ES-I3 (cell line): ENCODE measurements around the gene MPL.
A peak's percentile ranks its signal among the peaks of the same experiment; 100 is the strongest.

Experiments
- H3K36me3 ChIP-seq: 2 replicates; pipeline ENCODE4 v1.6.1; 2013; ENCODE audit warnings: mild to moderate bottlenecking, low read length, control low read depth, moderate library complexity; ENCODE audit not compliant: insufficient read depth
- H3K4me1 ChIP-seq: 2 replicates; pipeline ENCODE4 v1.6.1; 2013; ENCODE audit warnings: mild to moderate bottlenecking, control low read depth, low read length; ENCODE audit not compliant: insufficient read depth
- H3K9ac ChIP-seq: 2 replicates; pipeline ENCODE4 v1.6.1; 2013; ENCODE audit warnings: low read depth, mild to moderate bottlenecking, low read length, moderate library complexity
- H3K9me3 ChIP-seq: 2 replicates; pipeline ENCODE4 v1.6.1; 2013; ENCODE audit warnings: mild to moderate bottlenecking, low read length, moderate library complexity; ENCODE audit not compliant: control insufficient read depth, insufficient read depth

The MPL gene

GRCh38 chr1:43337588-43337987 lies at the start of gene MPL:
TSS of gene MPL (plus strand) at chr1:43337818. CDS start at chr1:43337849, 31 bp downstream.
- no peaks in the 10 kb centered on the region for H3K4me1 ChIP-seq
- H3K36me3 ChIP-seq = no peaks in the 10 kb centered on the region
- no peaks in the 10 kb centered on the region for H3K9me3 ChIP-seq
- no peak within 1 kb of the TSS for H3K9ac ChIP-seq

GRCh38 chr1:43288058-43288784 lies 49.4 kb upstream of the MPL start:
- Histone ChIP-seq H3K9ac (no peak overlapping the region), H3K9me3 (no peaks in the 10 kb centered on the region), H3K4me1 (peaks cover 9% of the 10 kb centered on the region), H3K36me3 (no peaks in the 10 kb centered on the region)

GRCh38 chr1:43288785-43289706 lies 48.6 kb upstream of the MPL start:
- no peak overlapping the region for H3K9ac ChIP-seq
- H3K4me1 ChIP-seq = peaks cover 11% of the 10 kb centered on the region
- H3K9me3 ChIP-seq = no peaks in the 10 kb centered on the region
- H3K36me3 ChIP-seq = no peaks in the 10 kb centered on the region

- Histone ChIP-seq H3K4me1 (peaks cover 30% of the 10 kb centered on the region), H3K9me3 (no peaks in the 10 kb centered on the region), H3K9ac (no peak overlapping the region), H3K36me3 (no peaks in the 10 kb centered on the region)
Observed at GRCh38 chr1:43292216-43292615, 45.4 kb upstream of the MPL start.

- no peaks in the 10 kb centered on the region for H3K36me3 ChIP-seq
- peaks cover 33% of the 10 kb centered on the region for H3K4me1 ChIP-seq
- H3K9me3 ChIP-seq = no peaks in the 10 kb centered on the region
- no peak overlapping the region for H3K9ac ChIP-seq
Observed at GRCh38 chr1:43292679-43293078, 44.9 kb upstream of the MPL start.

GRCh38 chr1:43293176-43293575 lies 44.4 kb upstream of the MPL start:
- Histone ChIP-seq H3K9ac (no peak overlapping the region), H3K4me1 (peaks cover 33% of the 10 kb centered on the region), H3K36me3 (no peaks in the 10 kb centered on the region), H3K9me3 (no peaks in the 10 kb centered on the region)

- no peaks in the 10 kb centered on the region for H3K9me3 ChIP-seq
- no peaks in the 10 kb centered on the region for H3K36me3 ChIP-seq
- H3K9ac ChIP-seq = no peak overlapping the region
- peaks cover 39% of the 10 kb centered on the region for H3K4me1 ChIP-seq
Observed at GRCh38 chr1:43293896-43294760, 43.5 kb upstream of the MPL start.

- H3K4me1 ChIP-seq = peaks cover 45% of the 10 kb centered on the region
- H3K36me3 ChIP-seq = no peaks in the 10 kb centered on the region
Observed at GRCh38 chr1:43294761-43295160, 42.9 kb upstream of the MPL start.

GRCh38 chr1:43296207-43296606 lies 41.4 kb upstream of the MPL start:
- H3K9me3 ChIP-seq = no peaks in the 10 kb centered on the region
- no peaks in the 10 kb centered on the region for H3K36me3 ChIP-seq
- H3K9ac ChIP-seq = no peak overlapping the region
- H3K4me1 ChIP-seq = peaks cover 51% of the 10 kb centered on the region

More at GRCh38 chr1:43294761-43295160, 42.9 kb upstream of the MPL start:
- Histone ChIP-seq H3K9ac (no peak overlapping the region), H3K9me3 (no peaks in the 10 kb centered on the region)

GRCh38 chr1:43298055-43298454 lies 39.6 kb upstream of the MPL start:
- H3K9ac ChIP-seq = no peak overlapping the region
- peaks cover 57% of the 10 kb centered on the region for H3K4me1 ChIP-seq
- no peaks in the 10 kb centered on the region for H3K36me3 ChIP-seq
- H3K9me3 ChIP-seq = no peaks in the 10 kb centered on the region

GRCh38 chr1:43299101-43299500 lies 38.5 kb upstream of the MPL start:
- Histone ChIP-seq H3K36me3 (no peaks in the 10 kb centered on the region), H3K4me1 (peaks cover 54% of the 10 kb centered on the region), H3K9ac (no peak overlapping the region), H3K9me3 (no peaks in the 10 kb centered on the region)

- Histone ChIP-seq H3K36me3 (no peaks in the 10 kb centered on the region; the same call in 1 of the 2 replicates), H3K9me3 (no peaks in the 10 kb centered on the region), H3K9ac (peak within 1 kb of the TSS; percentile 26; the same call in 1 of the 2 replicates), H3K4me1 (peaks cover 43% of the 10 kb centered on the region)
Observed at GRCh38 chr1:43300378-43301094, 37.1 kb upstream of the MPL start, which contains the start of gene TIE1. TSS of gene TIE1 (plus strand) at chr1:43300982. CDS start at chr1:43301072, 90 bp downstream.

- Histone ChIP-seq H3K9me3 (no peaks in the 10 kb centered on the region), H3K9ac (no peak overlapping the region), H3K4me1 (peaks cover 28% of the 10 kb centered on the region), H3K36me3 (no peaks in the 10 kb centered on the region; the same call in 1 of the 2 replicates)
Observed at GRCh38 chr1:43302201-43302600, 35.4 kb upstream of the MPL start.
